Measurements from ENCODE around the gene NID1.

- TF ChIP-seq CTCF (IDR thresholded peaks at IDR 0.05) = no peak
- no peak for TF ChIP-seq POLR2A (IDR thresholded peaks at IDR 0.05)
Observed at GRCh38 chr1:236108027-236108648, 43.2 kb upstream of the NID1 start.
